Measurements from ENCODE around the gene TRPM1. TPM values are rescaled to one million over a fixed set of nuclear protein-coding genes. Genes with fewer than 3 reads are reported as not detected.

Gene TRPM1
- total RNA-seq, 1 donor from 2014 or later, result not detected

- no peak for DNase-seq (ENCODE audit: low spot score)
Measured at GRCh38 chr15:31020542-31020941, 81.0 kb downstream of the TRPM1 start.

- DNase-seq (ENCODE audit: low spot score), result no peak
Measured at GRCh38 chr15:31019986-31020385, 81.5 kb downstream of the TRPM1 start.

- no peak for DNase-seq (ENCODE audit: low spot score)
Measured at GRCh38 chr15:31017311-31017710, 84.2 kb downstream of the TRPM1 start.

- no peak for DNase-seq (ENCODE audit: low spot score)
Measured at GRCh38 chr15:31016446-31016915, 85.0 kb downstream of the TRPM1 start.

GRCh38 chr15:31014608-31014925, 87.0 kb downstream of the TRPM1 start:
- no peak for DNase-seq (ENCODE audit: low spot score)

- no peak for DNase-seq (ENCODE audit: low spot score)
Measured at GRCh38 chr15:31013863-31014607, 87.5 kb downstream of the TRPM1 start.

GRCh38 chr15:31012455-31012854, 89.1 kb downstream of the TRPM1 start:
- no peak for DNase-seq (ENCODE audit: low spot score)

- no peak for DNase-seq (ENCODE audit: low spot score)
Measured at GRCh38 chr15:31010036-31010435, 91.5 kb downstream of the TRPM1 start.

- DNase-seq (ENCODE audit: low spot score), result no peak
Measured at GRCh38 chr15:31005660-31006059, 95.9 kb downstream of the TRPM1 start.

GRCh38 chr15:31004220-31004733, 97.2 kb downstream of the TRPM1 start:
- no peak for DNase-seq (ENCODE audit: low spot score)

- no peak for DNase-seq (ENCODE audit: low spot score)
Measured at GRCh38 chr15:31001702-31002101, 99.8 kb downstream of the TRPM1 start.

GRCh38 chr15:30999729-31000128, 101.8 kb downstream of the TRPM1 start:
- no peak for DNase-seq (ENCODE audit: low spot score)

GRCh38 chr15:30997270-30997669, 104.3 kb downstream of the TRPM1 start:
- no peak for DNase-seq (ENCODE audit: low spot score)

GRCh38 chr15:30992249-30992864, 109.2 kb downstream of the TRPM1 start:
- DNase-seq (ENCODE audit: low spot score), result no peak

GRCh38 chr15:30991255-30992235, 110.0 kb downstream of the TRPM1 start, which contains the start of gene MTMR10:
TSS of gene MTMR10 (minus strand) at chr15:30991628. CDS start at chr15:30991506, 122 bp downstream.
- peak; percentile 72 for DNase-seq (ENCODE audit: low spot score)

- DNase-seq (ENCODE audit: low spot score), result no peak
Measured at GRCh38 chr15:30990446-30991254, 110.9 kb downstream of the TRPM1 start.

GRCh38 chr15:30990036-30990435, 111.5 kb downstream of the TRPM1 start:
- no peak for DNase-seq (ENCODE audit: low spot score)

GRCh38 chr15:30985081-30985531, 116.4 kb downstream of the TRPM1 start:
- no peak for DNase-seq (ENCODE audit: low spot score)

GRCh38 chr15:30984542-30984941, 117.0 kb downstream of the TRPM1 start:
- no peak for DNase-seq (ENCODE audit: low spot score)

GRCh38 chr15:30984118-30984517, 117.4 kb downstream of the TRPM1 start:
- no peak for DNase-seq (ENCODE audit: low spot score)

- DNase-seq (ENCODE audit: low spot score), result no peak
Measured at GRCh38 chr15:30979457-30979856, 122.1 kb downstream of the TRPM1 start.

Data from ureter (tissue), 1 donor.